ENCODE data around the gene CADM1. TPM values are rescaled to one million over a fixed set of nuclear protein-coding genes. Genes with fewer than 3 reads are reported as not detected.

The CADM1 gene
- total and polyA plus RNA-seq, 2 experiments from 2014 or later: 16.5 to 18.0 TPM

DNA sequence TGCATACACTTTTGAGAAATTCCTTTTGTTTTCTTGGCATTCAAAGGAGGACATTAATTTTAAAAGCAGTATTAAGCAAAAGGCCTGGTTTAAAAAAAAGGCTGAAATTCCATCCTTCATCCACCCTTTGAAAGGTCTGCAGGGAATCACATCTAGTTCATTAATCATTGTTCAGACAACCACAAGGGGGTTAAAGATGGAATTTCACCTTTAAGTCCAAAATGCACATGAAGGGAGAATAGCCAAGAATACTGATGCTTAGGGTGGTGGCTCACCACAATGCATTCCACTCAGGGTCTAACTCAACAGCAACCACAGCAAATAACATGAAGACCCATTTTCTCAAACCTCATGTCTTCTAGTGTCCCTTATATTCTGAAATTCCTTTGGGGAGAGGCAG is 256.9 kb downstream of the CADM1 start:
- no peaks in the 10 kb centered on the region for H3K4me1 ChIP-seq (ENCODE audit: insufficient read depth)

More for the DNA sequence above, 256.9 kb downstream of the CADM1 start:
- no peak overlapping the region for H3K4me3 Mint-ChIP-seq
- Histone ChIP-seq H4K20me1 (replicated peaks; ENCODE audit: insufficient read depth) (no peaks in the 10 kb centered on the region), H2AFZ (no peak overlapping the region), H3K79me2 (replicated peaks; ENCODE audit: insufficient read depth) (no peaks in the 10 kb centered on the region), H3K27me3 (ENCODE audit: insufficient read depth) (no peaks in the 10 kb centered on the region), H3F3A (replicated peaks; ENCODE audit: low read depth) (no peaks in the 10 kb centered on the region), H3K36me3 (ENCODE audit: insufficient read depth) (no peaks in the 10 kb centered on the region), H3K9me2 (ENCODE audit: insufficient read depth) (no peaks in the 10 kb centered on the region), H3K4me3 (no peak overlapping the region), H3K27ac (ENCODE audit: low read depth) (no peak overlapping the region), H3K4me2 (no peak overlapping the region)
- no peaks in the 10 kb centered on the region for H3K9me3 Mint-ChIP-seq
- no peak for ATAC-seq
- no peaks in the 10 kb centered on the region for H3K36me3 Mint-ChIP-seq (ENCODE audit: low read depth)
- TF ChIP-seq JUNB (IDR thresholded peaks at IDR 0.05; ENCODE audit: unreplicated experiment) (no peak), STAT1 (IDR thresholded peaks at IDR 0.05; ENCODE audit: unreplicated experiment) (no peak), EZH2 (IDR thresholded peaks at IDR 0.05; ENCODE audit: low read depth, unreplicated experiment) (no peak), EZH2phosphoT487 (IDR thresholded peaks at IDR 0.05; ENCODE audit: unreplicated experiment) (no peak), ZNF114 (CRISPR knock-in tag; IDR thresholded peaks at IDR 0.05) (no peak), CREB1 (CRISPR knock-in tag; IDR thresholded peaks at IDR 0.05; ENCODE audit: low read depth) (no peak), NANOG (IDR thresholded peaks at IDR 0.05; ENCODE audit: borderline replicate concordance) (no peak), ZNF331 (CRISPR knock-in tag; IDR thresholded peaks at IDR 0.05; ENCODE audit: low read depth) (no peak), POLR2AphosphoS5 (IDR thresholded peaks at IDR 0.05; ENCODE audit: low read depth) (no peak)
- TF ChIP-seq, protein P1, sequence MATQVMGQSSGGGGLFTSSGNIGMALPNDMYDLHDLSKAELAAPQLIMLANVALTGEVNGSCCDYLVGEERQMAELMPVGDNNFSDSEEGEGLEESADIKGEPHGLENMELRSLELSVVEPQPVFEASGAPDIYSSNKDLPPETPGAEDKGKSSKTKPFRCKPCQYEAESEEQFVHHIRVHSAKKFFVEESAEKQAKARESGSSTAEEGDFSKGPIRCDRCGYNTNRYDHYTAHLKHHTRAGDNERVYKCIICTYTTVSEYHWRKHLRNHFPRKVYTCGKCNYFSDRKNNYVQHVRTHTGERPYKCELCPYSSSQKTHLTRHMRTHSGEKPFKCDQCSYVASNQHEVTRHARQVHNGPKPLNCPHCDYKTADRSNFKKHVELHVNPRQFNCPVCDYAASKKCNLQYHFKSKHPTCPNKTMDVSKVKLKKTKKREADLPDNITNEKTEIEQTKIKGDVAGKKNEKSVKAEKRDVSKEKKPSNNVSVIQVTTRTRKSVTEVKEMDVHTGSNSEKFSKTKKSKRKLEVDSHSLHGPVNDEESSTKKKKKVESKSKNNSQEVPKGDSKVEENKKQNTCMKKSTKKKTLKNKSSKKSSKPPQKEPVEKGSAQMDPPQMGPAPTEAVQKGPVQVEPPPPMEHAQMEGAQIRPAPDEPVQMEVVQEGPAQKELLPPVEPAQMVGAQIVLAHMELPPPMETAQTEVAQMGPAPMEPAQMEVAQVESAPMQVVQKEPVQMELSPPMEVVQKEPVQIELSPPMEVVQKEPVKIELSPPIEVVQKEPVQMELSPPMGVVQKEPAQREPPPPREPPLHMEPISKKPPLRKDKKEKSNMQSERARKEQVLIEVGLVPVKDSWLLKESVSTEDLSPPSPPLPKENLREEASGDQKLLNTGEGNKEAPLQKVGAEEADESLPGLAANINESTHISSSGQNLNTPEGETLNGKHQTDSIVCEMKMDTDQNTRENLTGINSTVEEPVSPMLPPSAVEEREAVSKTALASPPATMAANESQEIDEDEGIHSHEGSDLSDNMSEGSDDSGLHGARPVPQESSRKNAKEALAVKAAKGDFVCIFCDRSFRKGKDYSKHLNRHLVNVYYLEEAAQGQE (IDR thresholded peaks at IDR 0.05; ENCODE audit: unreplicated experiment): no peak
- TF ChIP-seq, protein P2, sequence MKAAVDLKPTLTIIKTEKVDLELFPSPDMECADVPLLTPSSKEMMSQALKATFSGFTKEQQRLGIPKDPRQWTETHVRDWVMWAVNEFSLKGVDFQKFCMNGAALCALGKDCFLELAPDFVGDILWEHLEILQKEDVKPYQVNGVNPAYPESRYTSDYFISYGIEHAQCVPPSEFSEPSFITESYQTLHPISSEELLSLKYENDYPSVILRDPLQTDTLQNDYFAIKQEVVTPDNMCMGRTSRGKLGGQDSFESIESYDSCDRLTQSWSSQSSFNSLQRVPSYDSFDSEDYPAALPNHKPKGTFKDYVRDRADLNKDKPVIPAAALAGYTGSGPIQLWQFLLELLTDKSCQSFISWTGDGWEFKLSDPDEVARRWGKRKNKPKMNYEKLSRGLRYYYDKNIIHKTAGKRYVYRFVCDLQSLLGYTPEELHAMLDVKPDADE (IDR thresholded peaks at IDR 0.05): no peak
- TF ChIP-seq, protein P3, sequence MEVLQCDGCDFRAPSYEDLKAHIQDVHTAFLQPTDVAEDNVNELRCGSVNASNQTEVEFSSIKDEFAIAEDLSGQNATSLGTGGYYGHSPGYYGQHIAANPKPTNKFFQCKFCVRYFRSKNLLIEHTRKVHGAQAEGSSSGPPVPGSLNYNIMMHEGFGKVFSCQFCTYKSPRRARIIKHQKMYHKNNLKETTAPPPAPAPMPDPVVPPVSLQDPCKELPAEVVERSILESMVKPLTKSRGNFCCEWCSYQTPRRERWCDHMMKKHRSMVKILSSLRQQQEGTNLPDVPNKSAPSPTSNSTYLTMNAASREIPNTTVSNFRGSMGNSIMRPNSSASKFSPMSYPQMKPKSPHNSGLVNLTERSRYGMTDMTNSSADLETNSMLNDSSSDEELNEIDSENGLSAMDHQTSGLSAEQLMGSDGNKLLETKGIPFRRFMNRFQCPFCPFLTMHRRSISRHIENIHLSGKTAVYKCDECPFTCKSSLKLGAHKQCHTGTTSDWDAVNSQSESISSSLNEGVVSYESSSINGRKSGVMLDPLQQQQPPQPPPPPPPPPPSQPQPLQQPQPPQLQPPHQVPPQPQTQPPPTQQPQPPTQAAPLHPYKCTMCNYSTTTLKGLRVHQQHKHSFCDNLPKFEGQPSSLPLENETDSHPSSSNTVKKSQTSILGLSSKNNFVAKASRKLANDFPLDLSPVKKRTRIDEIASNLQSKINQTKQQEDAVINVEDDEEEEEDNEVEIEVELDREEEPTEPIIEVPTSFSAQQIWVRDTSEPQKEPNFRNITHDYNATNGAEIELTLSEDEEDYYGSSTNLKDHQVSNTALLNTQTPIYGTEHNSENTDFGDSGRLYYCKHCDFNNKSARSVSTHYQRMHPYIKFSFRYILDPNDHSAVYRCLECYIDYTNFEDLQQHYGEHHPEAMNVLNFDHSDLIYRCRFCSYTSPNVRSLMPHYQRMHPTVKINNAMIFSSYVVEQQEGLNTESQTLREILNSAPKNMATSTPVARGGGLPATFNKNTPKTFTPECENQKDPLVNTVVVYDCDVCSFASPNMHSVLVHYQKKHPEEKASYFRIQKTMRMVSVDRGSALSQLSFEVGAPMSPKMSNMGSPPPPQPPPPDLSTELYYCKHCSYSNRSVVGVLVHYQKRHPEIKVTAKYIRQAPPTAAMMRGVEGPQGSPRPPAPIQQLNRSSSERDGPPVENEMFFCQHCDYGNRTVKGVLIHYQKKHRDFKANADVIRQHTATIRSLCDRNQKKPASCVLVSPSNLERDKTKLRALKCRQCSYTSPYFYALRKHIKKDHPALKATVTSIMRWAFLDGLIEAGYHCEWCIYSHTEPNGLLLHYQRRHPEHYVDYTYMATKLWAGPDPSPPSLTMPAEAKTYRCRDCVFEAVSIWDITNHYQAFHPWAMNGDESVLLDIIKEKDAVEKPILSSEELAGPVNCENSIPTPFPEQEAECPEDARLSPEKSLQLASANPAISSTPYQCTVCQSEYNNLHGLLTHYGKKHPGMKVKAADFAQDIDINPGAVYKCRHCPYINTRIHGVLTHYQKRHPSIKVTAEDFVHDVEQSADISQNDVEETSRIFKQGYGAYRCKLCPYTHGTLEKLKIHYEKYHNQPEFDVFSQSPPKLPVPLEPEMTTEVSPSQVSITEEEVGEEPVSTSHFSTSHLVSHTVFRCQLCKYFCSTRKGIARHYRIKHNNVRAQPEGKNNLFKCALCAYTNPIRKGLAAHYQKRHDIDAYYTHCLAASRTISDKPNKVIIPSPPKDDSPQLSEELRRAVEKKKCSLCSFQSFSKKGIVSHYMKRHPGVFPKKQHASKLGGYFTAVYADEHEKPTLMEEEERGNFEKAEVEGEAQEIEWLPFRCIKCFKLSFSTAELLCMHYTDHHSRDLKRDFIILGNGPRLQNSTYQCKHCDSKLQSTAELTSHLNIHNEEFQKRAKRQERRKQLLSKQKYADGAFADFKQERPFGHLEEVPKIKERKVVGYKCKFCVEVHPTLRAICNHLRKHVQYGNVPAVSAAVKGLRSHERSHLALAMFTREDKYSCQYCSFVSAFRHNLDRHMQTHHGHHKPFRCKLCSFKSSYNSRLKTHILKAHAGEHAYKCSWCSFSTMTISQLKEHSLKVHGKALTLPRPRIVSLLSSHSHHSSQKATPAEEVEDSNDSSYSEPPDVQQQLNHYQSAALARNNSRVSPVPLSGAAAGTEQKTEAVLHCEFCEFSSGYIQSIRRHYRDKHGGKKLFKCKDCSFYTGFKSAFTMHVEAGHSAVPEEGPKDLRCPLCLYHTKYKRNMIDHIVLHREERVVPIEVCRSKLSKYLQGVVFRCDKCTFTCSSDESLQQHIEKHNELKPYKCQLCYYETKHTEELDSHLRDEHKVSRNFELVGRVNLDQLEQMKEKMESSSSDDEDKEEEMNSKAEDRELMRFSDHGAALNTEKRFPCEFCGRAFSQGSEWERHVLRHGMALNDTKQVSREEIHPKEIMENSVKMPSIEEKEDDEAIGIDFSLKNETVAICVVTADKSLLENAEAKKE (CRISPR knock-in tag; IDR thresholded peaks at IDR 0.05): no peak
- TF ChIP-seq, protein P4, sequence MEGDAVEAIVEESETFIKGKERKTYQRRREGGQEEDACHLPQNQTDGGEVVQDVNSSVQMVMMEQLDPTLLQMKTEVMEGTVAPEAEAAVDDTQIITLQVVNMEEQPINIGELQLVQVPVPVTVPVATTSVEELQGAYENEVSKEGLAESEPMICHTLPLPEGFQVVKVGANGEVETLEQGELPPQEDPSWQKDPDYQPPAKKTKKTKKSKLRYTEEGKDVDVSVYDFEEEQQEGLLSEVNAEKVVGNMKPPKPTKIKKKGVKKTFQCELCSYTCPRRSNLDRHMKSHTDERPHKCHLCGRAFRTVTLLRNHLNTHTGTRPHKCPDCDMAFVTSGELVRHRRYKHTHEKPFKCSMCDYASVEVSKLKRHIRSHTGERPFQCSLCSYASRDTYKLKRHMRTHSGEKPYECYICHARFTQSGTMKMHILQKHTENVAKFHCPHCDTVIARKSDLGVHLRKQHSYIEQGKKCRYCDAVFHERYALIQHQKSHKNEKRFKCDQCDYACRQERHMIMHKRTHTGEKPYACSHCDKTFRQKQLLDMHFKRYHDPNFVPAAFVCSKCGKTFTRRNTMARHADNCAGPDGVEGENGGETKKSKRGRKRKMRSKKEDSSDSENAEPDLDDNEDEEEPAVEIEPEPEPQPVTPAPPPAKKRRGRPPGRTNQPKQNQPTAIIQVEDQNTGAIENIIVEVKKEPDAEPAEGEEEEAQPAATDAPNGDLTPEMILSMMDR (conservative IDR thresholded peaks at IDR 0.05; ENCODE audit: low read depth in 2 of 2): no peak
- no peaks in the 10 kb centered on the region for H3K27me3 Mint-ChIP-seq (ENCODE audit: insufficient read depth, low read depth, poor library complexity)
- H3K27ac Mint-ChIP-seq: no peak overlapping the region
- H3K4me1 Mint-ChIP-seq: peaks cover 7% of the 10 kb centered on the region; the same call in 2 of the 3 replicates
- no peak for DNase-seq (ENCODE audit: low spot score)
